Muscle of arm (tissue), 12 donors: Measurements from ENCODE around the gene CEACAM16. TPM values are rescaled to one million over a fixed set of nuclear protein-coding genes. Genes with fewer than 3 reads are reported as not detected.
A peak's percentile ranks its signal among the peaks of the same experiment; 100 is the strongest.

ENCODE experiments used
- DNase-seq: peaks from one replicate; pipeline ENCODE4 v3.0.0-alpha.2; 2013
- polyA plus RNA-seq, 12 donors: library from polyadenylated mRNA; unstranded; fragments of 120-200 nt; gene quantifications; one replicate each; pipeline ENCODE4 v1.2.1, GENCODE V29; 2013; ENCODE audit not compliant: insufficient read length in 12 of 12

Gene CEACAM16
- polyA plus RNA-seq, 12 donors, result 0.26 to 0.89 (median 0.53) TPM; not detected in 3

GRCh38 chr19:44725251-44725650 lies 26.3 kb downstream of the CEACAM16 start:
- no peak for DNase-seq

- no peak for DNase-seq
Measured at GRCh38 chr19:44725684-44726083, 26.7 kb downstream of the CEACAM16 start.

GRCh38 chr19:44726465-44726864 lies 27.5 kb downstream of the CEACAM16 start:
- no peak for DNase-seq

- no peak for DNase-seq
Measured at GRCh38 chr19:44728178-44728577, 29.2 kb downstream of the CEACAM16 start.

- no peak for DNase-seq
Measured at GRCh38 chr19:44729516-44730033, 30.6 kb downstream of the CEACAM16 start.

GRCh38 chr19:44731081-44731480 lies 32.1 kb downstream of the CEACAM16 start:
- DNase-seq, result no peak

- no peak for DNase-seq
Measured at GRCh38 chr19:44731622-44732021, 32.7 kb downstream of the CEACAM16 start.

- DNase-seq, result no peak
Measured at GRCh38 chr19:44732235-44733014, 33.5 kb downstream of the CEACAM16 start.

- DNase-seq, result no peak
Measured at GRCh38 chr19:44734357-44734756, 35.4 kb downstream of the CEACAM16 start.

- DNase-seq, result no peak
Measured at GRCh38 chr19:44735011-44735410, 36.1 kb downstream of the CEACAM16 start.

GRCh38 chr19:44737238-44738071 lies 38.5 kb downstream of the CEACAM16 start:
- DNase-seq, result no peak

- no peak for DNase-seq
Measured at GRCh38 chr19:44738136-44738535, 39.2 kb downstream of the CEACAM16 start.

- DNase-seq, result no peak
Measured at GRCh38 chr19:44738603-44739558, 39.9 kb downstream of the CEACAM16 start.

- DNase-seq, result no peak
Measured at GRCh38 chr19:44740351-44740824, 41.4 kb downstream of the CEACAM16 start.

- DNase-seq, result no peak
Measured at GRCh38 chr19:44741258-44741731, 42.3 kb downstream of the CEACAM16 start.

GRCh38 chr19:44741841-44742329 lies 42.9 kb downstream of the CEACAM16 start:
- peak; percentile 94 for DNase-seq

GRCh38 chr19:44742330-44743061 lies 43.5 kb downstream of the CEACAM16 start:
- DNase-seq, result no peak

GRCh38 chr19:44744871-44745332 lies 46.0 kb downstream of the CEACAM16 start:
- no peak for DNase-seq

GRCh38 chr19:44745341-44745831 lies 46.4 kb downstream of the CEACAM16 start:
- DNase-seq, result peak; percentile 86
